ENCODE measurements around the gene GNB1L. TPM values are rescaled to one million over a fixed set of nuclear protein-coding genes. Genes with fewer than 3 reads are reported as not detected.

GNB1L gene
- total and polyA plus RNA-seq, 10 of the 15 experiments (the other 5 are each of a cell fraction or from before 2014, with no cell fraction given) = 0.21 to 19.4 (median 6.8) TPM

- TF ChIP-seq USF2 (IDR thresholded peaks at IDR 0.05; ENCODE audit: borderline replicate concordance, low read depth, low read length) (no peak), E4F1 (IDR thresholded peaks at IDR 0.05; ENCODE audit: borderline replicate concordance, partially characterized antibody) (no peak), SMC3 (IDR thresholded peaks at IDR 0.05; ENCODE audit: borderline replicate concordance, low read length) (no peak), JUND (IDR thresholded peaks at IDR 0.05; ENCODE audit: low read depth, low read length) (no peak), SPI1 (IDR thresholded peaks at IDR 0.05; ENCODE audit: borderline replicate concordance, insufficient read depth, low read depth, low read length) (no peak), BCL3 (IDR thresholded peaks at IDR 0.05; ENCODE audit: borderline replicate concordance, insufficient read depth, low read depth, low read length, poor library complexity, severe bottlenecking) (no peak), ATF3 (IDR thresholded peaks at IDR 0.05; ENCODE audit: borderline replicate concordance, extremely low read depth, low read depth, low read length) (no peak), BRCA1 (IDR thresholded peaks at IDR 0.05; ENCODE audit: low read depth, low read length) (no peak), CBFB (IDR thresholded peaks at IDR 0.05; ENCODE audit: low read depth) (no peak)
- TF ChIP-seq, protein P1, sequence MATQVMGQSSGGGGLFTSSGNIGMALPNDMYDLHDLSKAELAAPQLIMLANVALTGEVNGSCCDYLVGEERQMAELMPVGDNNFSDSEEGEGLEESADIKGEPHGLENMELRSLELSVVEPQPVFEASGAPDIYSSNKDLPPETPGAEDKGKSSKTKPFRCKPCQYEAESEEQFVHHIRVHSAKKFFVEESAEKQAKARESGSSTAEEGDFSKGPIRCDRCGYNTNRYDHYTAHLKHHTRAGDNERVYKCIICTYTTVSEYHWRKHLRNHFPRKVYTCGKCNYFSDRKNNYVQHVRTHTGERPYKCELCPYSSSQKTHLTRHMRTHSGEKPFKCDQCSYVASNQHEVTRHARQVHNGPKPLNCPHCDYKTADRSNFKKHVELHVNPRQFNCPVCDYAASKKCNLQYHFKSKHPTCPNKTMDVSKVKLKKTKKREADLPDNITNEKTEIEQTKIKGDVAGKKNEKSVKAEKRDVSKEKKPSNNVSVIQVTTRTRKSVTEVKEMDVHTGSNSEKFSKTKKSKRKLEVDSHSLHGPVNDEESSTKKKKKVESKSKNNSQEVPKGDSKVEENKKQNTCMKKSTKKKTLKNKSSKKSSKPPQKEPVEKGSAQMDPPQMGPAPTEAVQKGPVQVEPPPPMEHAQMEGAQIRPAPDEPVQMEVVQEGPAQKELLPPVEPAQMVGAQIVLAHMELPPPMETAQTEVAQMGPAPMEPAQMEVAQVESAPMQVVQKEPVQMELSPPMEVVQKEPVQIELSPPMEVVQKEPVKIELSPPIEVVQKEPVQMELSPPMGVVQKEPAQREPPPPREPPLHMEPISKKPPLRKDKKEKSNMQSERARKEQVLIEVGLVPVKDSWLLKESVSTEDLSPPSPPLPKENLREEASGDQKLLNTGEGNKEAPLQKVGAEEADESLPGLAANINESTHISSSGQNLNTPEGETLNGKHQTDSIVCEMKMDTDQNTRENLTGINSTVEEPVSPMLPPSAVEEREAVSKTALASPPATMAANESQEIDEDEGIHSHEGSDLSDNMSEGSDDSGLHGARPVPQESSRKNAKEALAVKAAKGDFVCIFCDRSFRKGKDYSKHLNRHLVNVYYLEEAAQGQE (IDR thresholded peaks at IDR 0.05; ENCODE audit: low read depth, low read length) = no peak
These were observed 74.9 kb downstream of the GNB1L start (continued) for GRCh38 chr22:19779685-19780268.

All from GM12878 (cell line).